H1 (cell line): Measurements from ENCODE around the gene SEL1L2. TPM values are rescaled to one million over a fixed set of nuclear protein-coding genes. Genes with fewer than 3 reads are reported as not detected.
A peak's percentile ranks its signal among the peaks of the same experiment; 100 is the strongest.

Source experiments
- BCL11A ChIP-seq, 2 experiments: IDR thresholded peaks; one replicate each; pipeline ENCODE4 v1.6.1; 2011; ENCODE audit warnings: low read depth in 2 of 2, low read length in 2 of 2, mild to moderate bottlenecking in 2 of 2
- CEBPB ChIP-seq: IDR thresholded peaks from 2 replicates; pipeline ENCODE4 v1.6.1; 2012; ENCODE audit warnings: low read depth, low read length
- CHD1 ChIP-seq: IDR thresholded peaks from 2 replicates; pipeline ENCODE4 v1.6.1; 2012; ENCODE audit warnings: low read depth, low read length, improper control_type of control experiment
- CREB1 ChIP-seq: IDR thresholded peaks from 2 replicates; pipeline ENCODE4 v1.6.1; 2012; ENCODE audit warnings: inconsistent platforms
- CTBP2 ChIP-seq: IDR thresholded peaks from 2 replicates; pipeline ENCODE4 v1.7.0; 2011; ENCODE audit warnings: borderline replicate concordance, mild to moderate bottlenecking, moderate library complexity, mixed read lengths, low read length; ENCODE audit not compliant: insufficient read depth, insufficient read length
- EP300 ChIP-seq, 2 experiments: IDR thresholded peaks; 1 replicate in 1 of 2; 2 replicates in 1 of 2; pipeline ENCODE4 v1.6.1; 2011 to 2012; ENCODE audit warnings: low read depth in 2 of 2, low read length in 2 of 2, mild to moderate bottlenecking in 2 of 2, borderline replicate concordance in 1 of 2, inconsistent platforms in 1 of 2, moderate library complexity in 1 of 2
- EZH2 ChIP-seq: fragments of 200-600 bp; sonication (generic); IDR thresholded peaks from 2 replicates; pipeline ENCODE4 v1.7.1; 2012; ENCODE audit warnings: low read depth, mild to moderate bottlenecking, moderate library complexity, low read length, inconsistent platforms; ENCODE audit not compliant: severe bottlenecking
- FOSL1 ChIP-seq: IDR thresholded peaks from 2 replicates; pipeline ENCODE4 v1.6.1; 2011; ENCODE audit warnings: mild to moderate bottlenecking, low read depth, low read length, moderate library complexity; ENCODE audit not compliant: insufficient read depth
- GABPA ChIP-seq: IDR thresholded peaks from 2 replicates; pipeline ENCODE4 v1.6.1; 2011; ENCODE audit warnings: mild to moderate bottlenecking, low read length, moderate library complexity, borderline replicate concordance; ENCODE audit not compliant: insufficient read depth
- HDAC2 ChIP-seq, 2 experiments: fragments of 300-600 bp in 1 of 2; sonication (generic) in 1 of 2; IDR thresholded peaks; 2 replicates each; pipeline ENCODE4 v1.6.1; 2011 to 2012; ENCODE audit warnings: low read depth in 2 of 2, low read length in 2 of 2, mild to moderate bottlenecking in 2 of 2, moderate library complexity in 2 of 2, borderline replicate concordance in 1 of 2, inconsistent platforms in 1 of 2
- JUN ChIP-seq: IDR thresholded peaks from 2 replicates; pipeline ENCODE4 v1.6.1; 2011; ENCODE audit warnings: low read depth, mild to moderate bottlenecking, improper control_type of control experiment, low read length
- KDM4A ChIP-seq: IDR thresholded peaks from one replicate; pipeline ENCODE4 v1.7.1; 2012; ENCODE audit warnings: low read depth, mild to moderate bottlenecking, moderate library complexity, low read length, inconsistent platforms; ENCODE audit not compliant: severe bottlenecking
- KDM5A ChIP-seq: fragments of 200-600 bp; IDR thresholded peaks from 2 replicates; pipeline ENCODE4 v1.7.1; 2012; ENCODE audit warnings: mild to moderate bottlenecking, low read length, inconsistent platforms, mixed read lengths
- POLR2A ChIP-seq, 2 experiments: IDR thresholded peaks; 1 replicate in 1 of 2; 2 replicates in 1 of 2; pipeline ENCODE4 v1.6.1; 2011; ENCODE audit warnings: low read depth in 2 of 2, low read length in 2 of 2, mild to moderate bottlenecking in 2 of 2; ENCODE audit errors: control extremely low read depth in 1 of 2
- POU5F1 ChIP-seq: IDR thresholded peaks from 2 replicates; pipeline ENCODE4 v1.6.1; 2011; ENCODE audit warnings: low read depth, mild to moderate bottlenecking, low read length, moderate library complexity
- RBBP5 ChIP-seq: IDR thresholded peaks from 2 replicates; pipeline ENCODE4 v1.7.1; 2012; ENCODE audit warnings: low read depth, mild to moderate bottlenecking, inconsistent platforms, low read length, moderate library complexity, borderline replicate concordance
- RNF2 ChIP-seq: fragments of 200-900, 300-1000 bp; sonication (generic); IDR thresholded peaks from 2 replicates; pipeline ENCODE4 v1.7.1; 2016; ENCODE audit warnings: borderline replicate concordance, low read depth, mild to moderate bottlenecking, antibody characterized with exemption, low read length; ENCODE audit not compliant: poor library complexity, severe bottlenecking; ENCODE audit errors: missing control alignments
- RXRA ChIP-seq: IDR thresholded peaks from 2 replicates; pipeline ENCODE4 v1.6.1; 2011; ENCODE audit warnings: low read depth, mild to moderate bottlenecking, low read length, moderate library complexity; ENCODE audit not compliant: insufficient read depth
- SAP30 ChIP-seq: fragments of 300-600 bp; sonication (generic); IDR thresholded peaks from 2 replicates; pipeline ENCODE4 v1.7.1; 2012; ENCODE audit warnings: low read length, moderate library complexity, mild to moderate bottlenecking, inconsistent platforms; ENCODE audit not compliant: insufficient read depth, insufficient replicate concordance
- SP4 ChIP-seq: IDR thresholded peaks from 2 replicates; pipeline ENCODE4 v1.6.1; 2012; ENCODE audit warnings: low read length, inconsistent platforms
- SRF ChIP-seq: IDR thresholded peaks from 2 replicates; pipeline ENCODE4 v1.6.1; 2011; ENCODE audit warnings: mild to moderate bottlenecking, low read depth, low read length, moderate library complexity
- TAF1 ChIP-seq: IDR thresholded peaks from 2 replicates; pipeline ENCODE4 v1.6.1; 2011; ENCODE audit warnings: mild to moderate bottlenecking, low read depth, low read length
- TBP ChIP-seq: IDR thresholded peaks from 2 replicates; pipeline ENCODE4 v1.6.1; 2011; ENCODE audit warnings: low read depth, low read length, improper control_type of control experiment
- TCF12 ChIP-seq: IDR thresholded peaks from 2 replicates; pipeline ENCODE4 v1.6.1; 2011; ENCODE audit warnings: low read depth, mild to moderate bottlenecking, low read length
- ZNF274 ChIP-seq: IDR thresholded peaks from 2 replicates; pipeline ENCODE4 v1.7.0; 2012; ENCODE audit warnings: low read length, borderline replicate concordance; ENCODE audit errors: extremely low read depth
- polyA plus RNA-seq, 7 experiments: library from polyadenylated mRNA; depleted of rRNA in 3 of 7; stranded (reverse) in 5 of 7; unstranded in 2 of 7; fragments of >200 nt in 5 of 7; fragments of 200-250 nt in 2 of 7; gene quantifications; 1 replicate in 5 of 7; 2 replicates in 1 of 7; 4 replicates in 1 of 7; pipeline versions ENCODE4 v1.2.1 to v1.2.3, GENCODE V29; 2011 to 2013; ENCODE audit warnings: missing spikeins in 2 of 7, mixed read lengths in 2 of 7
- total RNA-seq: library from RNA; stranded (reverse); fragmentation: NEBNext Ultra II Directional; extraction: Animal tissue kit (Norgen Biotek cat#: 25700); gene quantifications from 2 replicates; pipeline ENCODE4 v1.2.1, GENCODE V29; 2021

Gene SEL1L2
- total and polyA plus RNA-seq, 2 of the 8 experiments (the other 6 are each of a cell fraction or from before 2014, with no cell fraction given), result not detected

DNA sequence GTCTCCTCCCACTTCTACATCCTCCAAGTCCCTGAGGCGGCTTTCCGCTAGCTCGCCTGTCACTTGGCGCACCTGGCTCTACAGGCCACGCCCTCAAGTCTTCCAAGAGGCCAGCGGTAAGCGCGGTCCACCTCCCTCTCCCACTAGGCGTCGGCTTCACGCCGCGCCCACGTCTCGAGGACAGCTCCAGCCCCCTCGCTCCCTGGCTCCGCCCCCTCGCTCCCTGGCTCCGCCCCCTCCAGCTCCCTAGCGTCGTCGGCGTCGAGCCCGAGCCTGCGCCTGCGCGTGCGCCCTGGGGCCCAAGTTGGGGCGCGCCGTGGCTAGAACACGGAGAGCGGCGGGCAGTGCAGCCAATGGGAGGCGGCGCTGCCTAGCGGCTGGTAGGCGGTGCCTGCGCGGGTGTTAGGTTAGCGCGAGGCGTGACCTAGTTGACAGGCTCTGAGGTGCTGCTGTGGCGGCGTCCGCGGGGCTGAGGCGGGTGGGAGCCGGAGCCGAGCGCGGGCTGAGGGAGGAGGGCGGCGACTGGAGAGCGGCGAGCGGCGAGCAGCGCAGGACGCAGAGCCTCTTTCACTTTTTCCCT is 4.8 kb upstream of the SEL1L2 start, which contains the start of gene MACROD2 (continued):
- no peak for TF ChIP-seq TCF12
- no peak for TF ChIP-seq CEBPB
- TF ChIP-seq ZNF274, result no peak
- TF ChIP-seq CREB1, result no peak
- TF ChIP-seq GABPA, result no peak
- TF ChIP-seq POLR2A (IDR thresholded peaks at IDR 0.05; ENCODE audit: control extremely low read depth in 1 of 2, low read depth in 2 of 2, low read length in 2 of 2), result no peak
- TF ChIP-seq SAP30, result no peak
- no peak for TF ChIP-seq EP300 (IDR thresholded peaks at IDR 0.05; ENCODE audit: borderline replicate concordance in 1 of 2, low read depth in 2 of 2, low read length in 2 of 2)
- no peak for TF ChIP-seq CTBP2
- peak; percentile 81 for TF ChIP-seq KDM4A
- TF ChIP-seq TAF1, result no peak
- no peak for TF ChIP-seq SRF
- no peak for TF ChIP-seq EZH2
- peak; percentile 72; the same call in 1 of the 2 replicates for TF ChIP-seq SP4
- TF ChIP-seq RNF2, result no peak
- TF ChIP-seq BCL11A (IDR thresholded peaks at IDR 0.05; ENCODE audit: low read depth in 2 of 2, low read length in 2 of 2), result no peak
- no peak for TF ChIP-seq TBP
- no peak for TF ChIP-seq CHD1
- TF ChIP-seq FOSL1, result no peak
- no peak for TF ChIP-seq POU5F1
- TF ChIP-seq RBBP5, result no peak; the same call in 1 of the 2 replicates
- peak; percentile 59 to 93; a peak in 2 of 4 replicates for TF ChIP-seq HDAC2 (IDR thresholded peaks at IDR 0.05; ENCODE audit: borderline replicate concordance in 1 of 2, low read depth in 2 of 2, low read length in 2 of 2)
- TF ChIP-seq JUN, result no peak
- TF ChIP-seq KDM5A, result no peak
- TF ChIP-seq RXRA, result no peak
